SH-SY5Y (cell line): ENCODE results near the gene IPO5.

Experiments used
- GATA2 ChIP-seq: IDR thresholded peaks from 2 replicates; pipeline ENCODE4 v1.6.1; 2011; ENCODE audit warnings: mild to moderate bottlenecking, low read depth, low read length
- GATA3 ChIP-seq: IDR thresholded peaks from 2 replicates; pipeline ENCODE4 v1.6.1; 2011; ENCODE audit warnings: low read depth, mild to moderate bottlenecking, low read length, moderate library complexity

DNA sequence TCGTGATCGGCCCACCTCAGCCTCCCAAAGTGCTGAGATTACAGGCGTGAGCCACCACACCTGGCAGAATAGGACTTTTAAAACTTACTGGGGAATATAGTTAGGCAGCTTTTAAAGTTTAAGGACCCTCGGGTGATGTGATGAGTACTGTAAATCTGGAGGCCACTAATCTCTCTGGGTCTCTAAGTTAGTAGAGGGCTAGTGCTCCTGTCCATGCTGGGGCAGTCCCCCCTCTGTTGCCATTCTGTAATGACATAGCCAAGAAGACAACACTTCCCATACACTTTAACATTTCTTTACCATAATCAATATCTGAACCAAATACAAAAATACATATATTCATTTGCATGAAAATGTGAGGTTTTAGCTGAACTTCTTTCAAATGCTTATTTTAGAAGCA, 65.7 kb downstream of the IPO5 start:
- TF ChIP-seq GATA2: no peak
- no peak for TF ChIP-seq GATA3
